K562 (cell line): ENCODE results near the gene AIFM3. TPM values are rescaled to one million over a fixed set of nuclear protein-coding genes. Genes with fewer than 3 reads are reported as not detected.

ENCODE experiments used
- EWSR1 ChIP-seq: fragments of 450-650 bp; IDR thresholded peaks from 2 replicates; pipeline ENCODE4 v1.6.1; 2018; ENCODE audit warnings: borderline replicate concordance, mild to moderate bottlenecking, low read depth, moderate library complexity; ENCODE audit not compliant: partially characterized antibody
- HEY1 ChIP-seq: fragments of 250-450 bp; sonication (Bioruptor Pico); IDR thresholded peaks from 2 replicates; pipeline ENCODE4 v1.5.0; 2020; ENCODE audit warnings: mild to moderate bottlenecking, moderate library complexity, borderline replicate concordance
- MAFG ChIP-seq: fragments of 450-650 bp; conservative IDR thresholded peaks from 2 replicates; pipeline ENCODE4 v1.6.1; 2016; ENCODE audit warnings: missing genetic modification characterization, missing compliant biosample characterization
- MBD2 ChIP-seq: sonication (generic); IDR thresholded peaks from 2 replicates; pipeline ENCODE4 v1.6.1; 2016; ENCODE audit warnings: low read depth, borderline replicate concordance
- MTA3 ChIP-seq: fragments of 450-650 bp; formaldehyde crosslinking; IDR thresholded peaks from 2 replicates; pipeline ENCODE4 v1.6.1; 2017; ENCODE audit warnings: mild to moderate bottlenecking, borderline replicate concordance
- NBN ChIP-seq: fragments of 450-650 bp; IDR thresholded peaks from 2 replicates; pipeline ENCODE4 v1.6.1; 2016; ENCODE audit warnings: low read depth, mild to moderate bottlenecking
- NFRKB ChIP-seq: fragments of 450-650 bp; IDR thresholded peaks from 2 replicates; pipeline ENCODE4 v1.6.1; 2016; ENCODE audit warnings: low read depth
- POLR3A ChIP-seq: IDR thresholded peaks from 2 replicates; pipeline ENCODE4 v1.6.1; 2011; ENCODE audit warnings: borderline replicate concordance, mild to moderate bottlenecking, moderate library complexity; ENCODE audit not compliant: insufficient read length, insufficient read depth; ENCODE audit errors: extremely low read depth
- RAD21 ChIP-seq, 2 experiments: fragments of 250-450 bp in 1 of 2; fragments of 450-650 bp in 1 of 2; sonication (Bioruptor Pico) in 1 of 2; formaldehyde crosslinking in 1 of 2; IDR thresholded peaks in 1 of 2; conservative IDR thresholded peaks in 1 of 2; 2 replicates each; pipeline versions ENCODE4 v1.4.0 to v1.8.0; 2020 to 2022; ENCODE audit warnings: mild to moderate bottlenecking in 2 of 2, moderate library complexity in 1 of 2
- RHOXF2B ChIP-seq: fragments of 250-450 bp; sonication (Bioruptor Pico); conservative IDR thresholded peaks from 2 replicates; pipeline ENCODE4 v1.5.1; 2021
- ZEB2 ChIP-seq: fragments of 450-650 bp; IDR thresholded peaks from 2 replicates; pipeline ENCODE4 v1.6.1; 2016
- ZNF57 ChIP-seq: fragments of 450-650 bp; formaldehyde crosslinking; IDR thresholded peaks from 2 replicates; pipeline ENCODE4 v1.4.0; 2020; ENCODE audit warnings: mild to moderate bottlenecking, moderate library complexity
- ZNF589 ChIP-seq: fragments of 200-800 bp; sonication (Bioruptor generic); IDR thresholded peaks from 2 replicates; pipeline ENCODE4 v1.6.1; 2016; ENCODE audit warnings: low read depth, missing genetic modification characterization, missing compliant biosample characterization
- polyA plus RNA-seq, 8 experiments: library from polyadenylated mRNA; depleted of rRNA in 4 of 8; stranded (reverse) in 5 of 8; unstranded in 3 of 8; fragments of >200 nt; fragmentation: Nextera tagmentation in 2 of 8; fragmentation: Illumina TruSeq in 1 of 8; extraction: Ambion mirVana in 2 of 8; extraction: Trizol in 1 of 8; gene quantifications; 2 replicates each; pipeline versions ENCODE4 v1.2.1 to v1.2.3, GENCODE V29; 2011 to 2014; ENCODE audit warnings: inconsistent platforms in 1 of 8, missing spikeins in 1 of 8
- total RNA-seq, 7 experiments: library from RNA; depleted of rRNA in 6 of 7; stranded (reverse); fragments of >200 nt in 6 of 7; fragmentation: Illumina TruSeq in 2 of 7; extraction: Trizol in 2 of 7; gene quantifications; 2 replicates each; pipeline versions ENCODE4 v1.2.1 to v1.2.3, GENCODE V29; 2011 to 2021; ENCODE audit warnings: low replicate concordance in 1 of 7
- TF ChIP-seq, protein P1 (sequence below): fragments of 450-650 bp; IDR thresholded peaks from 2 replicates; pipeline ENCODE4 v1.6.1; 2017; ENCODE audit warnings: antibody characterized with exemption
- TF ChIP-seq, protein P2 (sequence below): sonication (generic); formaldehyde crosslinking; IDR thresholded peaks from 2 replicates; pipeline ENCODE4 v1.8.0; 2022; ENCODE audit warnings: mild to moderate bottlenecking, missing genetic modification reagents, borderline replicate concordance
- TF ChIP-seq, protein P3 (sequence below), 2 experiments: fragments of 150-350 bp in 1 of 2; IDR thresholded peaks; 2 replicates each; pipeline ENCODE4 v1.6.1; 2012 to 2016; ENCODE audit warnings: low read depth in 2 of 2, low read length in 2 of 2, mild to moderate bottlenecking in 1 of 2, moderate library complexity in 1 of 2
- TF ChIP-seq, protein P4 (sequence below): fragments of 450-650 bp; IDR thresholded peaks from 2 replicates; pipeline ENCODE4 v1.6.1; 2016; ENCODE audit warnings: missing biosample characterization, missing genetic modification characterization
- TF ChIP-seq, protein P5 (sequence below): fragments of 250-450 bp; sonication (Bioruptor Pico); IDR thresholded peaks from 2 replicates; pipeline ENCODE4 v1.9.0; 2021; ENCODE audit warnings: mild to moderate bottlenecking, inconsistent platforms

AIFM3 gene
- total and polyA plus RNA-seq, 9 of the 15 experiments (the other 6 are each of a cell fraction or from before 2014, with no cell fraction given) = 0.03 to 0.20 (median 0.07) TPM; not detected in 1

DNA sequence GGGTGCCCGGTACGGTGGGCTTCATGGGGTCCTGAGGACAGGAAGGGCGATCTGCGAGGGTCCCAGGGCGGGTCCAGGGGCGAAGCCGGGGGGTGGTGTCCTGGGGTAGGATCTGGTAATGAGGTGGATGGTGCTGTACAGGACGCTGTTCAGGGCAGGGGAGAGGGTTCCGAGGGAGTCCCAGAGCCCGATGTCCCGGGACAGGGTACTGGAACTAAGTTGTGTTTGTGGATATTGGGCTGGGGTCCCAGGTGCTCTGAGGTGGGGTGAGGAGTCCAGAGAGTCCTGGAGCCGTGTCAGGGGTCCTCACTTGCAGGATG is 15.5 kb downstream of the AIFM3 start (continued):
- TF ChIP-seq, protein P1, sequence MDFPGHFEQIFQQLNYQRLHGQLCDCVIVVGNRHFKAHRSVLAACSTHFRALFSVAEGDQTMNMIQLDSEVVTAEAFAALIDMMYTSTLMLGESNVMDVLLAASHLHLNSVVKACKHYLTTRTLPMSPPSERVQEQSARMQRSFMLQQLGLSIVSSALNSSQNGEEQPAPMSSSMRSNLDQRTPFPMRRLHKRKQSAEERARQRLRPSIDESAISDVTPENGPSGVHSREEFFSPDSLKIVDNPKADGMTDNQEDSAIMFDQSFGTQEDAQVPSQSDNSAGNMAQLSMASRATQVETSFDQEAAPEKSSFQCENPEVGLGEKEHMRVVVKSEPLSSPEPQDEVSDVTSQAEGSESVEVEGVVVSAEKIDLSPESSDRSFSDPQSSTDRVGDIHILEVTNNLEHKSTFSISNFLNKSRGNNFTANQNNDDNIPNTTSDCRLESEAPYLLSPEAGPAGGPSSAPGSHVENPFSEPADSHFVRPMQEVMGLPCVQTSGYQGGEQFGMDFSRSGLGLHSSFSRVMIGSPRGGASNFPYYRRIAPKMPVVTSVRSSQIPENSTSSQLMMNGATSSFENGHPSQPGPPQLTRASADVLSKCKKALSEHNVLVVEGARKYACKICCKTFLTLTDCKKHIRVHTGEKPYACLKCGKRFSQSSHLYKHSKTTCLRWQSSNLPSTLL = no peak
- TF ChIP-seq EWSR1 = no peak
- no peak for TF ChIP-seq MBD2
- TF ChIP-seq ZNF589 = no peak
- TF ChIP-seq HEY1 (CRISPR knock-in tag) = no peak
- TF ChIP-seq MTA3 = no peak
- TF ChIP-seq, protein P2, sequence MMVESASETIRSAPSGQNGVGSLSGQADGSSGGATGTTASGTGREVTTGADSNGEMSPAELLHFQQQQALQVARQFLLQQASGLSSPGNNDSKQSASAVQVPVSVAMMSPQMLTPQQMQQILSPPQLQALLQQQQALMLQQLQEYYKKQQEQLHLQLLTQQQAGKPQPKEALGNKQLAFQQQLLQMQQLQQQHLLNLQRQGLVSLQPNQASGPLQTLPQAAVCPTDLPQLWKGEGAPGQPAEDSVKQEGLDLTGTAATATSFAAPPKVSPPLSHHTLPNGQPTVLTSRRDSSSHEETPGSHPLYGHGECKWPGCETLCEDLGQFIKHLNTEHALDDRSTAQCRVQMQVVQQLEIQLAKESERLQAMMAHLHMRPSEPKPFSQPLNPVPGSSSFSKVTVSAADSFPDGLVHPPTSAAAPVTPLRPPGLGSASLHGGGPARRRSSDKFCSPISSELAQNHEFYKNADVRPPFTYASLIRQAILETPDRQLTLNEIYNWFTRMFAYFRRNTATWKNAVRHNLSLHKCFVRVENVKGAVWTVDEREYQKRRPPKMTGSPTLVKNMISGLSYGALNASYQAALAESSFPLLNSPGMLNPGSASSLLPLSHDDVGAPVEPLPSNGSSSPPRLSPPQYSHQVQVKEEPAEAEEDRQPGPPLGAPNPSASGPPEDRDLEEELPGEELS (CRISPR knock-in tag) = no peak
- TF ChIP-seq ZEB2 = no peak
- TF ChIP-seq RHOXF2B (CRISPR knock-in tag) = no peak
- TF ChIP-seq NFRKB = no peak
- TF ChIP-seq, protein P3, sequence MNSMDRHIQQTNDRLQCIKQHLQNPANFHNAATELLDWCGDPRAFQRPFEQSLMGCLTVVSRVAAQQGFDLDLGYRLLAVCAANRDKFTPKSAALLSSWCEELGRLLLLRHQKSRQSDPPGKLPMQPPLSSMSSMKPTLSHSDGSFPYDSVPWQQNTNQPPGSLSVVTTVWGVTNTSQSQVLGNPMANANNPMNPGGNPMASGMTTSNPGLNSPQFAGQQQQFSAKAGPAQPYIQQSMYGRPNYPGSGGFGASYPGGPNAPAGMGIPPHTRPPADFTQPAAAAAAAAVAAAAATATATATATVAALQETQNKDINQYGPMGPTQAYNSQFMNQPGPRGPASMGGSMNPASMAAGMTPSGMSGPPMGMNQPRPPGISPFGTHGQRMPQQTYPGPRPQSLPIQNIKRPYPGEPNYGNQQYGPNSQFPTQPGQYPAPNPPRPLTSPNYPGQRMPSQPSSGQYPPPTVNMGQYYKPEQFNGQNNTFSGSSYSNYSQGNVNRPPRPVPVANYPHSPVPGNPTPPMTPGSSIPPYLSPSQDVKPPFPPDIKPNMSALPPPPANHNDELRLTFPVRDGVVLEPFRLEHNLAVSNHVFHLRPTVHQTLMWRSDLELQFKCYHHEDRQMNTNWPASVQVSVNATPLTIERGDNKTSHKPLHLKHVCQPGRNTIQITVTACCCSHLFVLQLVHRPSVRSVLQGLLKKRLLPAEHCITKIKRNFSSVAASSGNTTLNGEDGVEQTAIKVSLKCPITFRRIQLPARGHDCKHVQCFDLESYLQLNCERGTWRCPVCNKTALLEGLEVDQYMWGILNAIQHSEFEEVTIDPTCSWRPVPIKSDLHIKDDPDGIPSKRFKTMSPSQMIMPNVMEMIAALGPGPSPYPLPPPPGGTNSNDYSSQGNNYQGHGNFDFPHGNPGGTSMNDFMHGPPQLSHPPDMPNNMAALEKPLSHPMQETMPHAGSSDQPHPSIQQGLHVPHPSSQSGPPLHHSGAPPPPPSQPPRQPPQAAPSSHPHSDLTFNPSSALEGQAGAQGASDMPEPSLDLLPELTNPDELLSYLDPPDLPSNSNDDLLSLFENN (IDR thresholded peaks at IDR 0.05; ENCODE audit: low read depth in 2 of 2, low read length in 2 of 2) = peak in 1 of 2 experiments; percentile 28; a peak in 1 of 4 replicates
- TF ChIP-seq, protein P4, sequence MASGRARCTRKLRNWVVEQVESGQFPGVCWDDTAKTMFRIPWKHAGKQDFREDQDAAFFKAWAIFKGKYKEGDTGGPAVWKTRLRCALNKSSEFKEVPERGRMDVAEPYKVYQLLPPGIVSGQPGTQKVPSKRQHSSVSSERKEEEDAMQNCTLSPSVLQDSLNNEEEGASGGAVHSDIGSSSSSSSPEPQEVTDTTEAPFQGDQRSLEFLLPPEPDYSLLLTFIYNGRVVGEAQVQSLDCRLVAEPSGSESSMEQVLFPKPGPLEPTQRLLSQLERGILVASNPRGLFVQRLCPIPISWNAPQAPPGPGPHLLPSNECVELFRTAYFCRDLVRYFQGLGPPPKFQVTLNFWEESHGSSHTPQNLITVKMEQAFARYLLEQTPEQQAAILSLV (tag) = no peak
- 0 out of 2 replicates have a peak, but pooled peaks have one; percentile 85 for TF ChIP-seq ZNF57 (CRISPR knock-in tag)
- no peak for TF ChIP-seq RAD21 (CRISPR knock-in tag; conservative IDR thresholded peaks at IDR 0.05 in 1 of 2, IDR thresholded peaks at IDR 0.05 in 1 of 2)
- no peak for TF ChIP-seq NBN
- no peak for TF ChIP-seq POLR3A
- TF ChIP-seq, protein P5, sequence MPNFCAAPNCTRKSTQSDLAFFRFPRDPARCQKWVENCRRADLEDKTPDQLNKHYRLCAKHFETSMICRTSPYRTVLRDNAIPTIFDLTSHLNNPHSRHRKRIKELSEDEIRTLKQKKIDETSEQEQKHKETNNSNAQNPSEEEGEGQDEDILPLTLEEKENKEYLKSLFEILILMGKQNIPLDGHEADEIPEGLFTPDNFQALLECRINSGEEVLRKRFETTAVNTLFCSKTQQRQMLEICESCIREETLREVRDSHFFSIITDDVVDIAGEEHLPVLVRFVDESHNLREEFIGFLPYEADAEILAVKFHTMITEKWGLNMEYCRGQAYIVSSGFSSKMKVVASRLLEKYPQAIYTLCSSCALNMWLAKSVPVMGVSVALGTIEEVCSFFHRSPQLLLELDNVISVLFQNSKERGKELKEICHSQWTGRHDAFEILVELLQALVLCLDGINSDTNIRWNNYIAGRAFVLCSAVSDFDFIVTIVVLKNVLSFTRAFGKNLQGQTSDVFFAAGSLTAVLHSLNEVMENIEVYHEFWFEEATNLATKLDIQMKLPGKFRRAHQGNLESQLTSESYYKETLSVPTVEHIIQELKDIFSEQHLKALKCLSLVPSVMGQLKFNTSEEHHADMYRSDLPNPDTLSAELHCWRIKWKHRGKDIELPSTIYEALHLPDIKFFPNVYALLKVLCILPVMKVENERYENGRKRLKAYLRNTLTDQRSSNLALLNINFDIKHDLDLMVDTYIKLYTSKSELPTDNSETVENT = no peak
- no peak for TF ChIP-seq MAFG (tag)
